WTC11 (cell line): ENCODE data around the gene DLX6. TPM values are rescaled to one million over a fixed set of nuclear protein-coding genes. Genes with fewer than 3 reads are reported as not detected.

Experiments used
- ATAC-seq: fragments of 200-7000 bp; cut with Tn5 transposase; 2 replicates; pipeline ENCODE4 v1.10.0; 2021; ENCODE audit warnings: mild to moderate bottlenecking, moderate library complexity
- CTCF ChIA-PET: fragments of 300-600 bp; sonication (Branson Sonifier 250); formaldehyde crosslinking; loops from one replicate; lab custom pipeline; 2021; ENCODE audit warnings: antibody characterized with exemption; lab: Charles Lee
- POLR2A ChIA-PET: fragments of 350-600 bp; sonication (Branson Sonifier 250); formaldehyde crosslinking; loops from one replicate; lab custom pipeline; 2021; ENCODE audit warnings: antibody characterized with exemption; lab: Charles Lee
- DNase-seq: peaks from one replicate; pipeline ENCODE4 v3.0.0; 2021; ENCODE audit warnings: low spot score
- H3K27ac Mint-ChIP-seq: 2 replicates; pipeline ENCODE4 v1.8.0; 2021; ENCODE audit warnings: mixed read lengths
- H3K27me3 Mint-ChIP-seq: 2 replicates; pipeline ENCODE4 v1.8.0; 2021; ENCODE audit warnings: low read depth, mild to moderate bottlenecking, moderate library complexity, mixed read lengths
- H3K36me3 Mint-ChIP-seq: 2 replicates; pipeline ENCODE4 v1.8.0; 2021; ENCODE audit warnings: mixed read lengths
- H3K4me1 Mint-ChIP-seq: 2 replicates; pipeline ENCODE4 v1.8.0; 2022; ENCODE audit warnings: mixed read lengths
- H3K4me3 Mint-ChIP-seq: 2 replicates; pipeline ENCODE4 v1.8.0; 2021; ENCODE audit warnings: mild to moderate bottlenecking, moderate library complexity, mixed read lengths
- H3K9me3 Mint-ChIP-seq: 2 replicates; pipeline ENCODE4 v1.8.0; 2021; ENCODE audit warnings: mixed read lengths
- ATF2 ChIP-seq: sonication (generic); formaldehyde crosslinking; IDR thresholded peaks from 2 replicates; pipeline ENCODE4 v1.8.1; 2022; ENCODE audit warnings: low read depth, missing genetic modification reagents, borderline replicate concordance
- GABPB1 ChIP-seq: sonication (generic); formaldehyde crosslinking; IDR thresholded peaks from 2 replicates; pipeline ENCODE4 v1.8.1; 2023; ENCODE audit warnings: mild to moderate bottlenecking, missing genetic modification reagents
- IRF1 ChIP-seq: sonication (generic); formaldehyde crosslinking; IDR thresholded peaks from 2 replicates; pipeline ENCODE4 v1.8.0; 2023; ENCODE audit warnings: missing genetic modification reagents
- JAZF1 ChIP-seq: fragments of 250-450 bp; sonication (Bioruptor Pico); IDR thresholded peaks from 2 replicates; pipeline ENCODE4 v1.9.0; 2021; ENCODE audit warnings: moderate library complexity, mild to moderate bottlenecking, inconsistent platforms
- MAX ChIP-seq: sonication (generic); formaldehyde crosslinking; IDR thresholded peaks from 2 replicates; pipeline ENCODE4 v1.8.0; 2022; ENCODE audit warnings: mild to moderate bottlenecking, missing genetic modification reagents
- PREB ChIP-seq: sonication (generic); formaldehyde crosslinking; IDR thresholded peaks from 2 replicates; pipeline ENCODE4 v1.8.1; 2022; ENCODE audit warnings: mild to moderate bottlenecking, missing genetic modification reagents, moderate library complexity, borderline replicate concordance
- USF1 ChIP-seq: sonication (generic); formaldehyde crosslinking; IDR thresholded peaks from 2 replicates; pipeline ENCODE4 v1.8.0; 2022; ENCODE audit warnings: mild to moderate bottlenecking, missing genetic modification reagents
- ZBTB21 ChIP-seq: sonication (generic); formaldehyde crosslinking; IDR thresholded peaks from 2 replicates; pipeline ENCODE4 v1.8.1; 2023; ENCODE audit warnings: mild to moderate bottlenecking, missing genetic modification reagents, borderline replicate concordance
- ZNF671 ChIP-seq: fragments of 250-450 bp; sonication (Bioruptor Pico); IDR thresholded peaks from 2 replicates; pipeline ENCODE4 v1.8.0; 2021; ENCODE audit warnings: mild to moderate bottlenecking
- total RNA-seq: library from RNA; stranded (reverse); gene quantifications from 3 replicates; pipeline ENCODE4 v1.2.3, GENCODE V29; 2021
- TF ChIP-seq, protein P1 (sequence below): fragments of 250-450 bp; sonication (Bioruptor Pico); IDR thresholded peaks from 2 replicates; pipeline ENCODE4 v2.1.2; 2022; ENCODE audit warnings: mild to moderate bottlenecking, moderate library complexity
- TF ChIP-seq, protein P2 (sequence below): sonication (generic); formaldehyde crosslinking; IDR thresholded peaks from 2 replicates; pipeline ENCODE4 v1.8.1; 2023; ENCODE audit warnings: mild to moderate bottlenecking, moderate library complexity, missing genetic modification reagents
- TF ChIP-seq, protein P3 (sequence below): fragments of 250-450 bp; sonication (Bioruptor Pico); conservative IDR thresholded peaks from 2 replicates; pipeline ENCODE4 v1.9.0; 2021; ENCODE audit warnings: mild to moderate bottlenecking

DLX6 gene
- total RNA-seq, 1 experiment from 2014 or later = 0.09 TPM

- Mint-ChIP-seq H3K4me1 (peaks cover 43% of the 10 kb centered on the region), H3K4me3 (peak overlapping the region; percentile 73), H3K27me3 (peaks cover 97% of the 10 kb centered on the region), H3K9me3 (no peaks in the 10 kb centered on the region)
- peak; percentile 41 for ATAC-seq
- TF ChIP-seq PREB (CRISPR knock-in tag) (no peak), MAX (peak; percentile 27; the same call in 1 of the 2 replicates), IRF1 (CRISPR knock-in tag) (no peak), GABPB1 (CRISPR knock-in tag) (0 out of 2 replicates have a peak, but pooled peaks have one; percentile 46)
- TF ChIP-seq, protein P1, sequence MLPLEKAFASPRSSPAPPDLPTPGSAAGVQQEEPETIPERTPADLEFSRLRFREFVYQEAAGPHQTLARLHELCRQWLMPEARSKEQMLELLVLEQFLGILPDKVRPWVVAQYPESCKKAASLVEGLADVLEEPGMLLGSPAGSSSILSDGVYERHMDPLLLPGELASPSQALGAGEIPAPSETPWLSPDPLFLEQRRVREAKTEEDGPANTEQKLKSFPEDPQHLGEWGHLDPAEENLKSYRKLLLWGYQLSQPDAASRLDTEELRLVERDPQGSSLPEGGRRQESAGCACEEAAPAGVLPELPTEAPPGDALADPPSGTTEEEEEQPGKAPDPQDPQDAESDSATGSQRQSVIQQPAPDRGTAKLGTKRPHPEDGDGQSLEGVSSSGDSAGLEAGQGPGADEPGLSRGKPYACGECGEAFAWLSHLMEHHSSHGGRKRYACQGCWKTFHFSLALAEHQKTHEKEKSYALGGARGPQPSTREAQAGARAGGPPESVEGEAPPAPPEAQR (CRISPR knock-in tag) = no peak
- TF ChIP-seq, protein P2, sequence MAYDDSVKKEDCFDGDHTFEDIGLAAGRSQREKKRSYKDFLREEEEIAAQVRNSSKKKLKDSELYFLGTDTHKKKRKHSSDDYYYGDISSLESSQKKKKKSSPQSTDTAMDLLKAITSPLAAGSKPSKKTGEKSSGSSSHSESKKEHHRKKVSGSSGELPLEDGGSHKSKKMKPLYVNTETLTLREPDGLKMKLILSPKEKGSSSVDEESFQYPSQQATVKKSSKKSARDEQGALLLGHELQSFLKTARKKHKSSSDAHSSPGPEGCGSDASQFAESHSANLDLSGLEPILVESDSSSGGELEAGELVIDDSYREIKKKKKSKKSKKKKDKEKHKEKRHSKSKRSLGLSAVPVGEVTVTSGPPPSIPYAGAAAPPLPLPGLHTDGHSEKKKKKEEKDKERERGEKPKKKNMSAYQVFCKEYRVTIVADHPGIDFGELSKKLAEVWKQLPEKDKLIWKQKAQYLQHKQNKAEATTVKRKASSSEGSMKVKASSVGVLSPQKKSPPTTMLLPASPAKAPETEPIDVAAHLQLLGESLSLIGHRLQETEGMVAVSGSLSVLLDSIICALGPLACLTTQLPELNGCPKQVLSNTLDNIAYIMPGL = no peak
- TF ChIP-seq, all 79 proteins: peak for 2
- H3K27ac Mint-ChIP-seq = no peak overlapping the region
- peaks cover 3% of the 10 kb centered on the region; the same call in 1 of the 2 replicates for H3K36me3 Mint-ChIP-seq
- CTCF ChIA-PET = interaction anchor here (0.6 to 3.2 kb wide), 8 partner anchors 10 to 149 kb away, joined by 3 to 31 read pairs (median 10); no protein-coding TSS in a partner anchor
- peak; percentile 76 for DNase-seq
- POLR2A ChIA-PET = interaction anchor here (0.6 to 3.1 kb wide), 6 partner anchors 10 to 567 kb away, joined by 3 to 19 read pairs (median 6); no protein-coding TSS in a partner anchor
Measured at GRCh38 chr7:97006055-97006815, 882 bp downstream of the DLX6 start.

DNA sequence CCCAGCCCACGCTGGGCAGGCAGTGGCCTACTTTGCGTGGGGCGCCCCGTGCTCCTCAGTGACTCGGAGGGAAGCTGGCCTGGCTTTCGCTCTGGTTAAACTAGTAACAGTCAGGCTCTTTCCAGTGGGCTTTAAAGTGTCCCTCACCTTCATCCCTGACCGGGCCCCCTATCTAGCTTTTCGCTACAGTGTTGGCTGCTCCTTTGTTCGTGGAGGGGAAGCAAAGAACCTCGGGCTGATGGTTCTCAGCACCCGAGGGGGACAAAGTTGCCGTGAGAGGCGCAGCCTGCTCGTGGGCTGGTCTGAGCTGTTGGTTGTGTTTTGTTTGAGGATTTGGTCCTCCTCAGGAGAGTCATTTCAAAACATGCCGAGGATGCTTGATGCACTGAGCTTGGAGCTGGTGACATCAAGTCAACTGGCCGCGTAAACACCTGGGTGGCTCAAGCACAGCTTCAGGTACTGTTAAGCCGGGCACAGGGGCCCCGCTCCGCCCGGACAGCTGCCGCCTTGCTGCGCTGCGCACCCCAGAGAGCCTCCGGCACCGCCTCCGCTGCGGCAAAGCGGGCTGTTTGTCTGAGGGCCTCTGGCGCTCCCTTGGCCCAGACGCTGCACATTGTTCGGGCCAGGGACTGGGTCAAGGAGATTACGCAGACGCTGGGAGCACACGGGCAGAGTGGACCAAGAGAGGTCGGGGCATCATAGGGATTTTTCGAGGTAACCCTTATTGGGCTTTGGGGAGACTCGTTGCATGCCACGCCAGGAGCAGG is 1.6 kb downstream of the DLX6 start:
- TF ChIP-seq MAX (0 out of 2 replicates have a peak, but pooled peaks have one; percentile 1), ZNF671 (CRISPR knock-in tag) (no peak)
- TF ChIP-seq, all 79 proteins: peak for 1
- no peak for DNase-seq
- no peaks in the 10 kb centered on the region for H3K9me3 Mint-ChIP-seq
- peaks cover 3% of the 10 kb centered on the region; the same call in 1 of the 2 replicates for H3K36me3 Mint-ChIP-seq
- H3K4me1 Mint-ChIP-seq = peaks cover 42% of the 10 kb centered on the region
- ChIA-PET POLR2A (interaction anchor here (0.5 to 3.1 kb wide), 5 partner anchors 11 to 853 kb away, joined by 3 to 19 read pairs (median 7); no protein-coding TSS in a partner anchor), CTCF (interaction anchor here (0.8 to 3.2 kb wide), 6 partner anchors 9 to 20 kb away, joined by 5 to 31 read pairs (median 12); no protein-coding TSS in a partner anchor)
- H3K27me3 Mint-ChIP-seq = peaks cover 97% of the 10 kb centered on the region
- H3K27ac Mint-ChIP-seq = no peak overlapping the region
- H3K4me3 Mint-ChIP-seq = peak overlapping the region; percentile 70
- ATAC-seq = no peak

DNA sequence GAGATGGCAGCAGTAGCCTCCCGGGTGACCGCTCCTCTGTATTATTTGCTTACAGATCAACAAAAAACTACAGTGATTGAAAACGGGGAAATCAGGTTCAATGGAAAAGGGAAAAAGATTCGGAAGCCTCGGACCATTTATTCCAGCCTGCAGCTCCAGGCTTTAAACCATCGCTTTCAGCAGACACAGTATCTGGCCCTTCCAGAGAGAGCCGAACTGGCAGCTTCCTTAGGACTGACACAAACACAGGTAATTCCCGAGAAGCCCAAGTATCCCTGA is 2.2 kb downstream of the DLX6 start:
- ChIA-PET CTCF (interaction anchor here (3.2 kb wide), 3 partner anchors 9 to 20 kb away, joined by 15 to 31 read pairs (median 20); no protein-coding TSS in a partner anchor), POLR2A (interaction anchor here (3.1 kb wide), 1 partner anchor 14 kb away, joined by 19 read pairs; no protein-coding TSS in a partner anchor)
- H3K4me1 Mint-ChIP-seq = peaks cover 42% of the 10 kb centered on the region
- DNase-seq = no peak
- ATAC-seq = no peak
- H3K4me3 Mint-ChIP-seq = peak overlapping the region; percentile 70
- H3K27ac Mint-ChIP-seq = no peak overlapping the region
- H3K27me3 Mint-ChIP-seq = peaks cover 97% of the 10 kb centered on the region
- TF ChIP-seq ZBTB21 (no peak), ATF2 (no peak), USF1 (CRISPR knock-in tag) (no peak), JAZF1 (CRISPR knock-in tag) (no peak)
- TF ChIP-seq, protein P3, sequence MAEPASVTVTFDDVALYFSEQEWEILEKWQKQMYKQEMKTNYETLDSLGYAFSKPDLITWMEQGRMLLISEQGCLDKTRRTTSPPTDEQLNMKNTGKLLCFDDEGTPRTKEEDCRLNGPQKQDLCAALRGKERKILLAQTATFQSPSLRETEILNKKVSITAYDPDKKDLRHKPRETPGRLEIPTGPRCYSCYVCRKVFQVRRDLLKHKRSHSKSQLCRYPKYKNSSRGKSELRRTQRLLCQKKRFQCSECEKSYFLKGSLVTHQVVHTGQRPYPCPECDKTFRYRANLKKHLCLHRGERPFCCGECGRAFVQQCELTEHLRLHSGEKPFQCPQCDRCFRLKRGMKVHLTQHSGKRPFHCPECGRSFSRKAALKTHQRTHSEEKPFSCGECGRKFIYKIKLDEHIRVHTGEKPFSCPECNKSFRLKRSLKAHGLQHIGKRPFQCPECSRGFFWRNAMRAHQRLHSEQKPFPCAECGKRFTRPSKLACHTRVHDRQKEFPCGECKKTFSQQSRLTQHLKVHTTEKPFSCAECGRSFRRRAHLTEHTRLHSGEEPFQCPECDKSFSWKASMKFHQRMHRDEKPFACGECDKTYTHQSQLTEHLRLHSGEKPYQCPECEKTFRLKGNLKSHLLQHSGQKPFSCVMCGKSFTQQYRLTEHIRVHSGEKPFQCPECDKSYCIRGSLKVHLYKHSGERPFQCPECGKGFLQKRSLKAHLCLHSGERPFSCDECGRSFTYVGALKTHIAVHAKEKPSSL (CRISPR knock-in tag) = no peak
- H3K9me3 Mint-ChIP-seq = no peaks in the 10 kb centered on the region
- H3K36me3 Mint-ChIP-seq = peaks cover 3% of the 10 kb centered on the region; the same call in 1 of the 2 replicates
